ENCODE results near the gene MBD3L1. TPM values are rescaled to one million over a fixed set of nuclear protein-coding genes. Genes with fewer than 3 reads are reported as not detected.

Gene MBD3L1
- total RNA-seq, 2 experiments from 2014 or later, result not detected

GRCh38 chr19:8835446-8835845 lies 3.3 kb downstream of the MBD3L1 start:
- no peak overlapping the region for H3K4me3 Mint-ChIP-seq
- H3K9me3 Mint-ChIP-seq (ENCODE audit: insufficient read depth), result peaks cover 3% of the 10 kb centered on the region
- no peak for ATAC-seq
- H3K27me3 Mint-ChIP-seq (ENCODE audit: low read depth), result peaks cover 4% of the 10 kb centered on the region
- no peak for DNase-seq
- POLR2A ChIA-PET, result no interaction called here
- H3K36me3 Mint-ChIP-seq (ENCODE audit: low read depth), result no peaks in the 10 kb centered on the region
- H3K27ac Mint-ChIP-seq, result no peak overlapping the region
- H3K4me1 Mint-ChIP-seq (ENCODE audit: low read depth), result peaks cover 21% of the 10 kb centered on the region
- CTCF ChIA-PET, result no interaction called here

DNA sequence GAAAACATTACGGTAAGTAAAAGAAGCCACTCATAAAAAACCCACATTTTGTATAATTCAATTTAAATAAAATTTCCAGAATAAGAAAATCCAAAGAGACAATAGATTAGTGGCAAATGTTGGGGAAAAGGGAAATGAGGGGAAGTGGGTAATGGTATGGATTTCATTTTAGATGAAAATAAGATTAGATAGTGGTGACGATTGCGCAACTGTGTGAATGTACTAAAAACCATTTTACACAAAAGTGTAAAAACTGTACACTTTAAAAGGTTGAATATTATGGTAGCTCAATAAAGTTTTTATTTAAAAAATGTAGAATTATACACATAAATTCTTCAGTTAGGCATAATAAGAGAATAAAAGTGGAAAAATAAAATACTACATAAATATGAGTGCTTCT lies 3.7 kb downstream of the MBD3L1 start:
- Mint-ChIP-seq H3K27me3 (ENCODE audit: low read depth) (peaks cover 4% of the 10 kb centered on the region), H3K27ac (no peak overlapping the region), H3K36me3 (ENCODE audit: low read depth) (no peaks in the 10 kb centered on the region), H3K4me1 (ENCODE audit: low read depth) (peaks cover 19% of the 10 kb centered on the region), H3K4me3 (no peak overlapping the region), H3K9me3 (ENCODE audit: insufficient read depth) (peaks cover 3% of the 10 kb centered on the region)
- no peak for DNase-seq
- POLR2A ChIA-PET, result no interaction called here
- CTCF ChIA-PET, result no interaction called here
- no peak for ATAC-seq

DNA sequence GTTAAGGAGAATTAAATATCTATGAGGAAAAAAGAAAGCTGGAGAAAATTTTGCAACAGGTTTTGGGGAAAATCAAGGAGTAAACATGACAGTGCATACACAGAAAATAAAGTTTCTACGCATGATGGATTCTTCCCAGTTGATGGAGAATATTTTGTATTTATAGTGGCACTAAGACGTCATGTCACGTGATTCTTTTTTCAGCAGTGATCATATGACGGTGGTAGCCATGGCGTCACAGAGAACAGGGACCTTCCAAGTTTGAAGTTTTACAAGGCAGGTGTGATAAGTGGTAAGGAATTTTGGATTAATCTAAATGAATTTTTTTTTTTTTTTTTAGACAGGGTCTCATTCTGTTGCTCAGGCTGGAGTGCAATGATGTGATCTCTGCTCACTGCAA lies 8.5 kb downstream of the MBD3L1 start:
- DNase-seq, result no peak
- Mint-ChIP-seq H3K4me1 (ENCODE audit: low read depth) (no peaks in the 10 kb centered on the region), H3K27ac (no peak overlapping the region), H3K27me3 (ENCODE audit: low read depth) (no peaks in the 10 kb centered on the region), H3K36me3 (ENCODE audit: low read depth) (no peaks in the 10 kb centered on the region), H3K4me3 (no peak overlapping the region), H3K9me3 (ENCODE audit: insufficient read depth) (no peaks in the 10 kb centered on the region)
- ChIA-PET CTCF (no interaction called here), POLR2A (no interaction called here)
- no peak for ATAC-seq

DNA sequence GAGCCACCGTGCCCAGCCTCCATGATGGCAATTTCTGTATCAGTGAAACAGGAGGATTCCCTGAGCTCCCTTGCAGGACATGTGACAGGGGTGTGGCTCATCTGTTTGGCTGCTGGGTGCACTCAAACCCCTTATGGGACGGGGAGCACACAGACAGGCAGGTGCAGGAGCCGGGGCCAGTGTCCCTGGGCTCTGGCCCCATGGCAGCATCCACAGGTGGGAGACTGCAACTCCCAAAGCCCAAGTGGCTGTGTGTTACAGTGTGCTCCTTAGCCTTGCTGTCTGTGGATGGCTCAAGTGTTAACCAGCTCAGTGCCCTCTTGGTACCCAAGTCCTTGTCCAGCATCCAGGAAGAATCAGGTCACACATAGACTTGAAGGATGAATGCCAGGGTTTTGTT lies 14.6 kb downstream of the MBD3L1 start:
- H3K4me1 Mint-ChIP-seq (ENCODE audit: low read depth), result no peaks in the 10 kb centered on the region
- H3K27ac Mint-ChIP-seq, result no peak overlapping the region
- H3K36me3 Mint-ChIP-seq (ENCODE audit: low read depth), result no peaks in the 10 kb centered on the region
- POLR2A ChIA-PET, result no interaction called here
- H3K27me3 Mint-ChIP-seq (ENCODE audit: low read depth), result no peaks in the 10 kb centered on the region
- DNase-seq, result no peak
- ATAC-seq, result no peak
- CTCF ChIA-PET, result no interaction called here
- H3K9me3 Mint-ChIP-seq (ENCODE audit: insufficient read depth), result peaks cover 10% of the 10 kb centered on the region
- H3K4me3 Mint-ChIP-seq, result no peak overlapping the region

- DNase-seq, result no peak
- H3K27me3 Mint-ChIP-seq (ENCODE audit: low read depth), result no peaks in the 10 kb centered on the region
- H3K36me3 Mint-ChIP-seq (ENCODE audit: low read depth), result no peaks in the 10 kb centered on the region
- H3K9me3 Mint-ChIP-seq (ENCODE audit: insufficient read depth), result peaks cover 15% of the 10 kb centered on the region
- POLR2A ChIA-PET, result no interaction called here
- H3K4me1 Mint-ChIP-seq (ENCODE audit: low read depth), result no peaks in the 10 kb centered on the region
- H3K27ac Mint-ChIP-seq, result no peak overlapping the region
- no peak for ATAC-seq
- CTCF ChIA-PET, result no interaction called here
- no peak overlapping the region for H3K4me3 Mint-ChIP-seq
Measured at GRCh38 chr19:8849232-8849631, 17.1 kb downstream of the MBD3L1 start.

DNA sequence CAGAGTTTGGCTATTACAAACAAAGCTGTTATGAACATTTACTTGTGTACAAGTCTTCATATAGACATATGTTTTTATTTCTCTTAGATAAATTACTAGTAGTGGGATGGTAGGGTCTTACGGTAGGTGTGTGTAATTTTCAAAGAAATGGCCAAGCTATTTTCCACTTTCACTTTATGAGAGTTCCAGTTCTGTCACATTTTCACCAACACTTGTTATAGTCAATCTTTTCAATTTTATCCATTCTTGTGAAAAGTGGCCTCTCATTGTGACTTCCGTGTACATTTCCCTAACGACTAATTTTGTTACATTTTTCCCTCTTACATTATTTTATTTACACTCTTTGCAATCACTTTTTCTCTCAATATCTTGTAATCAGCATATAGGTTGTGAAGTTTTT lies 18.3 kb downstream of the MBD3L1 start:
- no peak for ATAC-seq
- Mint-ChIP-seq H3K4me1 (ENCODE audit: low read depth) (no peaks in the 10 kb centered on the region), H3K36me3 (ENCODE audit: low read depth) (no peaks in the 10 kb centered on the region), H3K27ac (no peak overlapping the region), H3K9me3 (ENCODE audit: insufficient read depth) (peaks cover 15% of the 10 kb centered on the region), H3K27me3 (ENCODE audit: low read depth) (no peaks in the 10 kb centered on the region), H3K4me3 (no peak overlapping the region)
- DNase-seq, result no peak
- CTCF ChIA-PET, result no interaction called here
- POLR2A ChIA-PET, result no interaction called here

DNA sequence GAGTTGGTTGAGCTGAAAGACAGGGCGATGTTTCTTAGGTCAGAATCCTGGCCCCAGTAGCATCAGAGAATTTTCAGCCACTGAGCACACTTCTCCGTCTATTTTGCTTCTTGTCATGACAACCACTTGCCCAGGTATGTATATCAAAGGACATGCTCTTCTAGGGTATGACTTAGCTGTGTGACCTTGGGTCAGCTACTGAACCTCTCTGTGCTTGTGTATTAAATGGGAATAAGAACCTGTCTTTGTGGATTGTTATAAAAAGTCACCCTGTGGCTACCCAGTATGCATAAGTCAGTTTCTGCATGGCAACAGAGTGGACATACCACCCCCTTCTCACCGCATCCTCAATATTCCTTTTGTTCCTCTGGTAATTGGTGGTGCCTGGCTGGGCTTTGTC lies 26.1 kb downstream of the MBD3L1 start:
- H3K36me3 Mint-ChIP-seq (ENCODE audit: low read depth), result no peaks in the 10 kb centered on the region
- CTCF ChIA-PET, result interaction anchor here (0.7 kb wide), 1 partner anchor 204 kb away, joined by 5 read pairs; no protein-coding TSS in a partner anchor
- no peak overlapping the region for H3K27ac Mint-ChIP-seq
- H3K4me1 Mint-ChIP-seq (ENCODE audit: low read depth), result no peaks in the 10 kb centered on the region
- no peak overlapping the region for H3K4me3 Mint-ChIP-seq
- DNase-seq, result no peak
- H3K9me3 Mint-ChIP-seq (ENCODE audit: insufficient read depth), result no peaks in the 10 kb centered on the region
- no peak for ATAC-seq
- no peaks in the 10 kb centered on the region for H3K27me3 Mint-ChIP-seq (ENCODE audit: low read depth)
- POLR2A ChIA-PET, result no interaction called here

GRCh38 chr19:8866344-8866743 lies 34.2 kb downstream of the MBD3L1 start:
- Mint-ChIP-seq H3K9me3 (ENCODE audit: insufficient read depth) (no peaks in the 10 kb centered on the region), H3K27me3 (ENCODE audit: low read depth) (no peaks in the 10 kb centered on the region), H3K36me3 (ENCODE audit: low read depth) (no peaks in the 10 kb centered on the region), H3K4me1 (ENCODE audit: low read depth) (no peaks in the 10 kb centered on the region), H3K4me3 (no peak overlapping the region), H3K27ac (no peak overlapping the region)
- ChIA-PET CTCF (no interaction called here), POLR2A (no interaction called here)
- no peak for DNase-seq
- ATAC-seq, result no peak

- DNase-seq, result no peak
Measured at GRCh38 chr19:8877854-8878705, 45.9 kb downstream of the MBD3L1 start.

GRCh38 chr19:8880868-8881488 lies 48.8 kb downstream of the MBD3L1 start:
- ChIA-PET POLR2A (no interaction called here), CTCF (interaction anchor here (0.7 kb wide), 1 partner anchor 1287 kb away, joined by 4 read pairs; no protein-coding TSS in a partner anchor)
- Mint-ChIP-seq H3K27ac (no peak overlapping the region), H3K9me3 (ENCODE audit: insufficient read depth) (peaks cover 8% of the 10 kb centered on the region), H3K27me3 (ENCODE audit: low read depth) (no peaks in the 10 kb centered on the region), H3K36me3 (ENCODE audit: low read depth) (no peaks in the 10 kb centered on the region), H3K4me3 (no peak overlapping the region), H3K4me1 (ENCODE audit: low read depth) (no peaks in the 10 kb centered on the region)
- DNase-seq (no peak), ATAC-seq (no peak)

More at GRCh38 chr19:8877854-8878705, 45.9 kb downstream of the MBD3L1 start:
- Mint-ChIP-seq H3K27me3 (ENCODE audit: low read depth) (no peaks in the 10 kb centered on the region), H3K9me3 (ENCODE audit: insufficient read depth) (peaks cover 8% of the 10 kb centered on the region), H3K4me1 (ENCODE audit: low read depth) (no peaks in the 10 kb centered on the region), H3K27ac (no peak overlapping the region), H3K4me3 (no peak overlapping the region), H3K36me3 (ENCODE audit: low read depth) (no peaks in the 10 kb centered on the region)
- CTCF ChIA-PET, result no interaction called here
- POLR2A ChIA-PET, result no interaction called here
- ATAC-seq, result no peak

DNA sequence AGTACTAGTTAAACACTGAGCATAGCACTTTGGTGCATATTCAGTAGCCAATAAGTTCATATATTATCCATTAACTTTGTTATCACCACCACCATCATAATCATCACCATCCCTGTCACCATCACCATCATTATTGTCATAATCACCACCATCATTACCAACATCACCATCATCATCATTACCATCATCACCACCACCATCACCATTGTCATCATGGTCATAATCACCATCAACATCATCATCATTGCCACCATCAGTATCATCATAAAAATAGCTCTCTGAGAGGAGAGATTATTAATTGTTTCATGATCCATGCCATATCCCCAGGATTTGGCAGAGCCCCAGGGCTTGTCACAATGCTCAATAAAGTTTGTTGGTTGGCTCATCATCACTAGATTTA lies 49.3 kb downstream of the MBD3L1 start:
- ChIA-PET CTCF (no interaction called here), POLR2A (no interaction called here)
- no peak overlapping the region for H3K27ac Mint-ChIP-seq
- no peaks in the 10 kb centered on the region for H3K36me3 Mint-ChIP-seq (ENCODE audit: low read depth)
- H3K9me3 Mint-ChIP-seq (ENCODE audit: insufficient read depth), result peaks cover 8% of the 10 kb centered on the region
- no peak overlapping the region for H3K4me3 Mint-ChIP-seq
- no peak for ATAC-seq
- no peak for DNase-seq
- no peaks in the 10 kb centered on the region for H3K4me1 Mint-ChIP-seq (ENCODE audit: low read depth)
- H3K27me3 Mint-ChIP-seq (ENCODE audit: low read depth), result no peaks in the 10 kb centered on the region

DNA sequence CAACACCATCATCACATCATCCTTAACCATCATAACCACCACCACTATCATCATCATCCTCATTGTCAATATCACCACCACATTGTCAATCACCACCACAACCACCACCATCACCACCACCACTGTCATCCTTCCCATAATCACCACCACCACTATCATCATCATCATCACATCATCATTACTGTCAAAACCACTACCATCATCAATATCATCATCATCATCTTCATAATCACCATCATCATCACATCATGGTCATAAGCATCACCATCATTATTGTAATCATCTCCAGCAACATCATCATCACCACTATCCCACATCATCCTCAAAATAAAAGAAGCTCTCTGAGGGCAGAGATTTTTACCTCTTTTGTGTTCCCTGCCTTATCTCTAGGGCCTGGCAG lies 52.2 kb downstream of the MBD3L1 start:
- ChIA-PET CTCF (no interaction called here), POLR2A (no interaction called here)
- Mint-ChIP-seq H3K27me3 (ENCODE audit: low read depth) (no peaks in the 10 kb centered on the region), H3K27ac (no peak overlapping the region), H3K36me3 (ENCODE audit: low read depth) (no peaks in the 10 kb centered on the region), H3K9me3 (ENCODE audit: insufficient read depth) (peaks cover 8% of the 10 kb centered on the region), H3K4me3 (no peak overlapping the region), H3K4me1 (ENCODE audit: low read depth) (no peaks in the 10 kb centered on the region)
- ATAC-seq (no peak), DNase-seq (no peak)

DNA sequence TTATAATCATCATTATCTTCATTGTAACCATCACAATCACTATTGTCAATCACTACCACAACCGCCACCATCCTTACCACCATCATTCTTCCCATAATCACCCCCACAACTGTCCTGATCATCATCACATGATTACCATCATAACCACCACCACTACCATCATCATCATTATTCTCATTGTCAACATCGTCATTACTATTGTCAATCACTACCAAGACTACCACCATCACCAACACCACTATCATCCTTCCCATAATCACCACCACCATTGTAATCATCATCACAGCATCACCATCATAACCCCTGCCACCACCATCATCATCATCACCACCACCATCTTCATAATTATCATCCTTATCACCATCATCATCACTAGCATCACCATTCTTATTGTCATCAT lies 55.2 kb downstream of the MBD3L1 start:
- H3K9me3 Mint-ChIP-seq (ENCODE audit: insufficient read depth), result no peaks in the 10 kb centered on the region
- POLR2A ChIA-PET, result no interaction called here

More for the DNA sequence above, 55.2 kb downstream of the MBD3L1 start:
- DNase-seq, result no peak
- no peak for ATAC-seq
- CTCF ChIA-PET, result no interaction called here
- no peaks in the 10 kb centered on the region for H3K36me3 Mint-ChIP-seq (ENCODE audit: low read depth)
- no peak overlapping the region for H3K4me3 Mint-ChIP-seq
- H3K4me1 Mint-ChIP-seq (ENCODE audit: low read depth), result no peaks in the 10 kb centered on the region
- H3K27me3 Mint-ChIP-seq (ENCODE audit: low read depth), result no peaks in the 10 kb centered on the region
- no peak overlapping the region for H3K27ac Mint-ChIP-seq

All from activated CD8-positive, alpha-beta T cell treated with anti-CD3 and anti-CD28 coated beads, Interleukin-2, amount 10 ng/mL, durations not matched to agents 7 days and 5 days (primary cell).